Measurements from ENCODE around the gene RSF1.

- TF ChIP-seq CTCF (conservative IDR thresholded peaks at IDR 0.05) (no peak), ZFX (IDR thresholded peaks at IDR 0.05) (no peak)
Measured at GRCh38 chr11:77723024-77723423, 97.5 kb downstream of the RSF1 start.

Data from C4-2B (cell line).